Measurements from ENCODE around the gene SORCS3. TPM values are rescaled to one million over a fixed set of nuclear protein-coding genes. Genes with fewer than 3 reads are reported as not detected.

Gene SORCS3
- total RNA-seq, 1 experiment from 2014 or later, result 0.94 TPM

GRCh38 chr10:105073999-105074398 lies 432.9 kb downstream of the SORCS3 start (continued):
- TF ChIP-seq ARID4B (CRISPR knock-in tag; IDR thresholded peaks at IDR 0.05; ENCODE audit: borderline replicate concordance) (no peak), KAT7 (CRISPR knock-in tag; IDR thresholded peaks at IDR 0.05; ENCODE audit: borderline replicate concordance) (no peak), IRF2 (CRISPR knock-in tag; IDR thresholded peaks at IDR 0.05; ENCODE audit: borderline replicate concordance, low read depth) (no peak), ESRRA (CRISPR knock-in tag; IDR thresholded peaks at IDR 0.05; ENCODE audit: borderline replicate concordance) (no peak), ZNF532 (CRISPR knock-in tag; IDR thresholded peaks at IDR 0.05; ENCODE audit: borderline replicate concordance) (no peak), PRDM15 (CRISPR knock-in tag; IDR thresholded peaks at IDR 0.05) (no peak)

GRCh38 chr10:105075031-105075430 lies 433.9 kb downstream of the SORCS3 start:
- no peak for DNase-seq (ENCODE audit: low spot score)
- no peak overlapping the region for H3K4me3 Mint-ChIP-seq
- no peaks in the 10 kb centered on the region for H3K9me3 Mint-ChIP-seq
- no peak overlapping the region for H3K27ac Mint-ChIP-seq
- no peak for TF ChIP-seq ZNF512 (CRISPR knock-in tag; IDR thresholded peaks at IDR 0.05; ENCODE audit: borderline replicate concordance)
- no peak for TF ChIP-seq RORB (CRISPR knock-in tag; IDR thresholded peaks at IDR 0.05)
- no peak for TF ChIP-seq ZMAT4 (CRISPR knock-in tag; IDR thresholded peaks at IDR 0.05)
- no peak for TF ChIP-seq CREM (CRISPR knock-in tag; IDR thresholded peaks at IDR 0.05)
- no peak for TF ChIP-seq ZNF423 (CRISPR knock-in tag; IDR thresholded peaks at IDR 0.05)
- H3K27me3 Mint-ChIP-seq (ENCODE audit: low read depth), result no peaks in the 10 kb centered on the region
- ATAC-seq, result no peak
- ChIA-PET CTCF (no interaction called here), POLR2A (no interaction called here)
- H3K36me3 Mint-ChIP-seq, result no peaks in the 10 kb centered on the region
- H3K4me1 Mint-ChIP-seq, result no peaks in the 10 kb centered on the region

Data from WTC11 (cell line).